ENCODE data around the gene PVRIG. TPM values are rescaled to one million over a fixed set of nuclear protein-coding genes. Genes with fewer than 3 reads are reported as not detected.
"Not testable (repeated sequence)": the region's sequence is repeated elsewhere in the genome, so short reads cannot be mapped to it uniquely, and the experiment has no call there.

Gene PVRIG
- total and polyA plus RNA-seq, 4 experiments from 2014 or later, result 68.2 to 87.3 (median 81.3) TPM

DNA sequence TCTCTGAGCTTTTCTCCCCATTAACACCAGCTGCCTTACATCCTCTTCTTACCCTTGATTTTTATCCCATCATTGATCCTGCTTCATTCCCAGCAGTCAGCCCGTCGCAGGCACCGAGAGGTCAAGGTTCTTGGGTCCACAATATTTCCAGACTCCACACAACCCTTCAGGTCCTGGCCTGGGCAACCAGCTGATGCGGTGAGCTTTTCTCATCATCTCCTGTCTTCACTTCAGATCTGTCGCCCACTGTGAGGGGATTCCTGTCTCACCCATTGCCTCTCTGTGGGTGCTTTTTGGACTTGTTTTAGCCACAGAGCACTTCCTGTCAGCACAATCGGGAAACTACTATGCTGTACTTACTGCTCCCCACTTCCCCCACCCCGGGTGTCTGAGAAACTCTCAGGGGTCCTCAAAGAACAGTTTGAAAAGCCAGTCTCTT is 8.4 kb upstream of the PVRIG start:
- peaks cover 38 to 57% (median 44%) of the 10 kb centered on the region in 4 donors for H3K4me1 Mint-ChIP-seq
- peak overlapping the region; percentile 56 to 91 (median 70) for H3K4me3 Mint-ChIP-seq
- no peaks in the 10 kb centered on the region for H3K27me3 Mint-ChIP-seq
- Histone ChIP-seq H3K27me3 (ENCODE audit: insufficient read depth, low read length) (no peaks in the 10 kb centered on the region), H3K4me3 (ENCODE audit: low read length in 2 of 2) (no peak overlapping the region), H3K36me3 (ENCODE audit: insufficient read depth, low read length) (no peaks in the 10 kb centered on the region), H3K27ac (ENCODE audit: low read depth, low read length) (no peak overlapping the region), H3K4me1 (ENCODE audit: insufficient read depth, low read length) (peaks cover 37% of the 10 kb centered on the region), H3K9me3 (ENCODE audit: control insufficient read depth in 1 of 2, low read length in 2 of 2) (no peaks in the 10 kb centered on the region)
- ChIA-PET POLR2A (ENCODE audit: partially characterized antibody) (interaction anchor here (1.3 to 5.2 kb wide), 9 partner anchors 10 to 218 kb away, joined by 3 to 29 read pairs (median 6); partner anchors contain the start of genes GAL3ST4, LAMTOR4, MEPCE and PVRIG), CTCF (ENCODE audit: partially characterized antibody) (interaction anchor here (0.8 to 1.8 kb wide), 5 partner anchors 11 to 110 kb away, joined by 3 to 6 read pairs (median 3); partner anchors contain the start of genes AP4M1 and MCM7)
- H3K36me3 Mint-ChIP-seq, result no peaks in the 10 kb centered on the region
- intact Hi-C loops (cut with micrococcal nuclease), result loop anchor here (5.0 kb wide), 1 partner anchor 34 kb away; the partner anchor contains the start of genes GPC2 and STAG3
- H3K9me3 Mint-ChIP-seq, result no peaks in the 10 kb centered on the region
- H3K27ac Mint-ChIP-seq, result peak overlapping the region; percentile 78 to 96 (median 91)
- DNase-seq, result peak in 4 of 5 donors; percentile 35 to 68 (median 49)

GRCh38 chr7:100212631-100213286 is 7.0 kb upstream of the PVRIG start:
- Mint-ChIP-seq H3K9me3 (no peaks in the 10 kb centered on the region), H3K27me3 (no peaks in the 10 kb centered on the region), H3K36me3 (no peaks in the 10 kb centered on the region), H3K4me1 (peaks cover 46 to 68% (median 54%) of the 10 kb centered on the region in 4 donors), H3K4me3 (no peak overlapping the region), H3K27ac (peak overlapping the region in 3 of 7 donors; percentile 18 to 65 (median 57))
- intact Hi-C loops (cut with micrococcal nuclease), result loop anchor here (5.0 kb wide), 1 partner anchor 35 kb away; the partner anchor contains the start of genes GPC2 and STAG3
- DNase-seq, result no peak
- no peaks in the 10 kb centered on the region for H3K9me3 ChIP-seq (ENCODE audit: control insufficient read depth in 1 of 2, low read length in 2 of 2)
- POLR2A ChIA-PET (ENCODE audit: partially characterized antibody), result no interaction called here
- CTCF ChIA-PET (ENCODE audit: partially characterized antibody), result interaction anchor here (0.7 to 1.2 kb wide), 2 partner anchors 80 to 83 kb away, joined by 3 read pairs; no protein-coding TSS in a partner anchor
- no peak overlapping the region for H3K27ac ChIP-seq (ENCODE audit: low read depth, low read length)
- H3K36me3 ChIP-seq (ENCODE audit: insufficient read depth, low read length), result no peaks in the 10 kb centered on the region
- no peak overlapping the region for H3K4me3 ChIP-seq (ENCODE audit: low read length in 2 of 2)
- no peaks in the 10 kb centered on the region for H3K27me3 ChIP-seq (ENCODE audit: insufficient read depth, low read length)
- H3K4me1 ChIP-seq (ENCODE audit: insufficient read depth, low read length), result peaks cover 44% of the 10 kb centered on the region

GRCh38 chr7:100213672-100214071 is 6.1 kb upstream of the PVRIG start:
- no peaks in the 10 kb centered on the region for H3K9me3 Mint-ChIP-seq
- H3K27ac Mint-ChIP-seq, result peak overlapping the region in 4 of 7 donors; percentile 22 to 68 (median 45)
- intact Hi-C loops (cut with micrococcal nuclease), result loop anchor here (5.0 kb wide), 1 partner anchor 36 kb away; the partner anchor contains the start of genes GPC2 and STAG3
- no peaks in the 10 kb centered on the region for H3K9me3 ChIP-seq (ENCODE audit: control insufficient read depth in 1 of 2, low read length in 2 of 2)
- DNase-seq, result no peak
- no peak overlapping the region for H3K27ac ChIP-seq (ENCODE audit: low read depth, low read length)
- no peaks in the 10 kb centered on the region for H3K36me3 Mint-ChIP-seq
- CTCF ChIA-PET (ENCODE audit: partially characterized antibody), result interaction anchor here (0.7 to 1.2 kb wide), 2 partner anchors 81 to 84 kb away, joined by 3 read pairs; no protein-coding TSS in a partner anchor
- H3K36me3 ChIP-seq (ENCODE audit: insufficient read depth, low read length), result no peaks in the 10 kb centered on the region
- H3K4me1 ChIP-seq (ENCODE audit: insufficient read depth, low read length), result peaks cover 44% of the 10 kb centered on the region
- peaks cover 43 to 67% (median 51%) of the 10 kb centered on the region in 4 donors for H3K4me1 Mint-ChIP-seq
- no peaks in the 10 kb centered on the region for H3K27me3 Mint-ChIP-seq
- no peak overlapping the region for H3K4me3 ChIP-seq (ENCODE audit: low read length in 2 of 2)
- no peak overlapping the region for H3K4me3 Mint-ChIP-seq
- no peaks in the 10 kb centered on the region for H3K27me3 ChIP-seq (ENCODE audit: insufficient read depth, low read length)
- POLR2A ChIA-PET (ENCODE audit: partially characterized antibody), result no interaction called here

DNA sequence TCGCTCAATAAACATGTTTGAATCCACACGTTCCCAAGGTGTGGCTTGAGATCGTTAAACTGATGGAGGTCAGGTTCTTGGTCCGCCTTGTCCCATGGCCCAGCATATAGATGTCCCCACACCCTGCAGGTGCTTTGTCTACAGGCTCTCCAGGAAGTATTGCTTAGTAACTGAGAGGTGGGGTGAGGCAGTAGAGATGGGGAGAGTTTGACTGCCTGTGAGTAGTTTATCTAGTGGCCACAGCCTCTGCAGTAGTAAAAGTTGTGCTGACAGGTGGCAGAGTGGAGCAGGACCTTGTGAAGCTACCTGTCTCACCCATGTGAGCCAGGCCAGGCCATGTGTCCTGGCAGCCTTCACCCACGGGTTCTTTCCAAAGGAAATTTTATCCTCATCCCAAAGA is 5.4 kb upstream of the PVRIG start:
- H3K36me3 Mint-ChIP-seq; H3K4me3 Mint-ChIP-seq; H3K9me3 ChIP-seq (ENCODE audit: control insufficient read depth in 1 of 2, low read length in 2 of 2); CTCF ChIA-PET (ENCODE audit: partially characterized antibody); H3K27me3 ChIP-seq (ENCODE audit: insufficient read depth, low read length); POLR2A ChIA-PET (ENCODE audit: partially characterized antibody); H3K27ac ChIP-seq (ENCODE audit: low read depth, low read length); DNase-seq; H3K9me3 Mint-ChIP-seq; H3K27me3 Mint-ChIP-seq; H3K36me3 ChIP-seq (ENCODE audit: insufficient read depth, low read length); H3K4me3 ChIP-seq (ENCODE audit: low read length in 2 of 2): not testable (repeated sequence)
- intact Hi-C loops (cut with micrococcal nuclease), result loop anchor here (5.0 kb wide), 1 partner anchor 37 kb away; the partner anchor contains the start of genes GPC2 and STAG3
- Mint-ChIP-seq H3K4me1 (peaks cover 42 to 67% (median 51%) of the 10 kb centered on the region in 4 donors), H3K27ac (peak overlapping the region in 6 of 7 donors; percentile 35 to 88 (median 64))
- H3K4me1 ChIP-seq (ENCODE audit: insufficient read depth, low read length), result peaks cover 44% of the 10 kb centered on the region

- no peak overlapping the region for H3K4me3 ChIP-seq (ENCODE audit: low read length in 2 of 2)
- H3K4me1 Mint-ChIP-seq, result peaks cover 30 to 64% (median 38%) of the 10 kb centered on the region in 4 donors
- peaks cover 0 to 1% (median 0%) of the 10 kb centered on the region in 8 donors for H3K9me3 Mint-ChIP-seq
- H3K27ac Mint-ChIP-seq, result peak overlapping the region in 6 of 7 donors; percentile 37 to 70 (median 57)
- H3K4me3 Mint-ChIP-seq, result no peak overlapping the region
- peaks cover 0 to 8% of the 10 kb centered on the region in 2 donors for H3K36me3 Mint-ChIP-seq
- no peaks in the 10 kb centered on the region for H3K9me3 ChIP-seq (ENCODE audit: control insufficient read depth in 1 of 2, low read length in 2 of 2)
- peaks cover 36% of the 10 kb centered on the region for H3K4me1 ChIP-seq (ENCODE audit: insufficient read depth, low read length)
- H3K27ac ChIP-seq (ENCODE audit: low read depth, low read length), result no peak overlapping the region
- intact Hi-C loops (cut with micrococcal nuclease), result no loop called here
- POLR2A ChIA-PET (ENCODE audit: partially characterized antibody), result no interaction called here
- no peaks in the 10 kb centered on the region for H3K27me3 Mint-ChIP-seq
- H3K27me3 ChIP-seq (ENCODE audit: insufficient read depth, low read length), result no peaks in the 10 kb centered on the region
- H3K36me3 ChIP-seq (ENCODE audit: insufficient read depth, low read length), result no peaks in the 10 kb centered on the region
- CTCF ChIA-PET (ENCODE audit: partially characterized antibody), result interaction anchor here (0.9 to 5.3 kb wide), 3 partner anchors 27 to 83 kb away, joined by 3 to 108 read pairs (median 23); no protein-coding TSS in a partner anchor
- no peak for DNase-seq
These were observed 3.9 kb upstream of the PVRIG start for GRCh38 chr7:100215895-100216294.

GRCh38 chr7:100217934-100218333 is 1.8 kb upstream of the PVRIG start:
- not testable (repeated sequence) for H3K9me3 Mint-ChIP-seq; H3K9me3 ChIP-seq (ENCODE audit: control insufficient read depth in 1 of 2, low read length in 2 of 2); H3K4me3 ChIP-seq (ENCODE audit: low read length in 2 of 2); H3K36me3 ChIP-seq (ENCODE audit: insufficient read depth, low read length); H3K27me3 Mint-ChIP-seq; H3K27me3 ChIP-seq (ENCODE audit: insufficient read depth, low read length)
- ChIA-PET POLR2A (ENCODE audit: partially characterized antibody) (interaction anchor here (0.8 to 4.5 kb wide), 8 partner anchors 28 to 90 kb away, joined by 3 to 28 read pairs (median 6); partner anchors contain the start of gene LAMTOR4), CTCF (ENCODE audit: partially characterized antibody) (interaction anchor here (0.6 to 5.3 kb wide), 21 partner anchors 9 to 221 kb away, joined by 3 to 108 read pairs (median 5); partner anchors contain the start of genes AP4M1, LAMTOR4, MBLAC1 and ZCWPW1)
- peaks cover 4 to 24% of the 10 kb centered on the region in 2 donors for H3K36me3 Mint-ChIP-seq
- H3K4me1 Mint-ChIP-seq, result peaks cover 30 to 71% (median 41%) of the 10 kb centered on the region in 4 donors
- H3K4me3 Mint-ChIP-seq, result peak overlapping the region in 7 of 8 donors; percentile 87 to 97 (median 94)
- H3K27ac ChIP-seq (ENCODE audit: low read depth, low read length), result peak overlapping the region; percentile 74
- H3K27ac Mint-ChIP-seq, result peak overlapping the region in 6 of 7 donors; percentile 23 to 100 (median 99)
- peak; percentile 64 to 86 (median 75) for DNase-seq
- intact Hi-C loops (cut with micrococcal nuclease), result loop anchor here (1.0 kb wide), 4 partner anchors 28 to 86 kb away; partner anchors contain the start of gene LAMTOR4
- peaks cover 42% of the 10 kb centered on the region for H3K4me1 ChIP-seq (ENCODE audit: insufficient read depth, low read length)

All from CD4-positive, alpha-beta memory T cell (primary cell).